VCaP (cell line): Measurements from ENCODE around the gene SGK1.

Experiments used
- H3K27ac ChIP-seq: fragments of 450-650 bp; 2 replicates; pipeline ENCODE4 v1.5.1; 2017
- TF ChIP-seq, protein P1 (sequence below): fragments of 450-650 bp; conservative IDR thresholded peaks from 2 replicates; pipeline ENCODE4 v1.5.1; 2017; ENCODE audit warnings: mild to moderate bottlenecking, moderate library complexity

The SGK1 gene

DNA sequence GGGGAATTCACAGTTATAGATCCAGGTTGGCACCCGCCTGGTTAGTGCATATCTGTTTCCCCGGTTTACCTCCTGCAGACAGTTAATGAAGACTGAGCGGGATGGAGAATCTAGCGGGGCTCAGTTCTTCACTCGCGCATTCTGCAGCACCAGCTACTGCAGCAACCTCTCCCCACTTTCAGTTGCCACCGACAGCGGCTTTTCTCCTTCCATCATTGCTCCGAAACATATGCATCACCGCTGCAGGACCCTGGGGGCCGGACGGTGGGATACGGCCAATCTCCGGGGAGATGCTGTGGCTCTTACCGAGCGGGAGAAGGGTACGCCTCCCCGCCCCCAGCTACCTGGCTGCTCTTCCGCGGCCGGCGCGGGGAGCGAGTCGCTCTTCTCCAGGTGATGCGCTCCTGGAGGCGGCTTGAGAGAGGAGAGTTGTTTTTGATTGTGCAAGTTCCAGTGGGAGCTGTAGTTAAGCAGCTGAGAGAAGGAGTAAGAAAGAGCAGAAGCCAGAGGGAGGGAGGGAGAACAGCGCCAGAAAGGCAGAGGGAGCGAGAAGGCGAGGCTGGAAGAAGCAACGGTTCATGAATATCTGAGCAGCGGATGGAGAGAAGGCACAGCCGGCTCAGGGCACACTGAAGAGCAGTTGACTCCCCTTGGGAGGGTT lies at the start of gene SGK1:
Gene SGK1 (minus strand): TSS at position 642 of the 661 bp plus-strand sequence. CDS start 652 bp downstream, outside the sequence.
- peak within 1 kb of the TSS; percentile 32 for H3K27ac ChIP-seq
- TF ChIP-seq, protein P1, sequence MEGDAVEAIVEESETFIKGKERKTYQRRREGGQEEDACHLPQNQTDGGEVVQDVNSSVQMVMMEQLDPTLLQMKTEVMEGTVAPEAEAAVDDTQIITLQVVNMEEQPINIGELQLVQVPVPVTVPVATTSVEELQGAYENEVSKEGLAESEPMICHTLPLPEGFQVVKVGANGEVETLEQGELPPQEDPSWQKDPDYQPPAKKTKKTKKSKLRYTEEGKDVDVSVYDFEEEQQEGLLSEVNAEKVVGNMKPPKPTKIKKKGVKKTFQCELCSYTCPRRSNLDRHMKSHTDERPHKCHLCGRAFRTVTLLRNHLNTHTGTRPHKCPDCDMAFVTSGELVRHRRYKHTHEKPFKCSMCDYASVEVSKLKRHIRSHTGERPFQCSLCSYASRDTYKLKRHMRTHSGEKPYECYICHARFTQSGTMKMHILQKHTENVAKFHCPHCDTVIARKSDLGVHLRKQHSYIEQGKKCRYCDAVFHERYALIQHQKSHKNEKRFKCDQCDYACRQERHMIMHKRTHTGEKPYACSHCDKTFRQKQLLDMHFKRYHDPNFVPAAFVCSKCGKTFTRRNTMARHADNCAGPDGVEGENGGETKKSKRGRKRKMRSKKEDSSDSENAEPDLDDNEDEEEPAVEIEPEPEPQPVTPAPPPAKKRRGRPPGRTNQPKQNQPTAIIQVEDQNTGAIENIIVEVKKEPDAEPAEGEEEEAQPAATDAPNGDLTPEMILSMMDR, result peak; percentile 20

DNA sequence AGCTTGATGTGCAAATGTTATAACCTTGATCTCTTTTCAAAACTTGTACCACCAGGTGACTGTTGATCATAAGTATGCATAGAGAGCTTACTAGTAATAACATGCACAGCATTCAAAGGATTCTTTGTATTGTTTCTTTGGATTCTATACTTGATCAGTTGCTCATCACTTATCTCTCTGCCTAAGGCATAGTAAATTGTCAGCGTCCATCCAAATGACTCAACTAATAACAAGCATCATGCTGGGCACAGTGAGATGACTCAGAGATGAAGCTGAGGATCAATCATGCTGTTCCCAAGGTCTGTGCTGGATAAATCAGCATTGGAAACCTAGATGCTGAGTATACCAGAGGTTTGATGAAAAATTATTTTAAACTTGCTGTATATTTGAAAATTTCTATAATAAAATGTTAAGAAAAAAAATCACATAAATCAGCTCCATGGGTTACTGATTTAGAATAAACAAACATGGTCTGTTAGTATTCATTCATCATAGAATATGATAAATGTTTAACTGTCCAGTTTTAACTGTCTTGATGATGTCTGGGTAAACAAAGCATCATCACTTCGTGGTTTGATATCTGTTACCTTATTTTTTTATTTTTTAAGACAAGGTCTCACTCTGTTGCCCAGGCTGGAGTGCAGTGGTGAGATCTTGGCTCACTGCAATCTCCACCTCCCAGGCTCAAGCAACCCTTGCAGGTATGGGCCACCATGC lies 45.6 kb upstream of the SGK1 start:
- no peak overlapping the region for H3K27ac ChIP-seq

DNA sequence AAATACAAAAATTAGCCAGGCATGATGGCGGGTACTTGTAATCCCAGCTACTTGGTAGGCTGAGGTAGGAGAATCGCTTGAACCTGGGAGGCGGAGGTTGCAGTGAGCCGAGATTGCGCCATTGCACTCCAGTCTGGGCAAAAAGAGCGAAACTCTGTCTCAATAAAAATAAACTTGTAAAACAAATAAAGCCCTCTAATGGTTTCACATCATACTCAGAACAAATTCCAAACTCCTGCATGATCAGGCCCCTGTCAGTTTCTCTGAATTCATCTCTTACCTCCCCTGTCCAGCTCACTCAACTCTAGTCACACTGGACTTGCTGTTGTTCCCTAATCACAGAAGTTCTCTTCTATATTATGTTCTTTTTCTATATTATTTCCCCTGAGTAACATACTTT lies 43.1 kb upstream of the SGK1 start:
- TF ChIP-seq, protein P1, result no peak
- no peak overlapping the region for H3K27ac ChIP-seq

More for the DNA sequence above, 45.6 kb upstream of the SGK1 start:
- TF ChIP-seq, protein P1, result no peak

DNA sequence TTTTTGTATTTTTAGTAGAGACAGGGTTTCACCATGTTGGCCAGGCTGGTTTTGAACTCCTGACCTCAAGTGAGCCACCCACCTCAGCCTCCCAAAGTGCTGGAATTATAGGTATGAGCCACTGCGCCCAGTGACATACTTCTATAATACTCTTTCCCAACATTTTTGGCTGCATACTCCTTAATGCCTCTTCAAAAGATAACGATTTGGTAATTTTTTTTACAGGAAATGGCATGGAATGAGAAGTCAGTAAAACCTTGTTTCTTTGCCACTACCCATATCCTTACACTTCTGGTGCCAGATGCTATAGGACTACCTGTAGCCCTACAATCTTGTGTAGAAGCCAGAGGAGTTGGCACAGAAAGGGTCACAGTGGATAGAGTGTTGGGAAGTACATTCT lies 41.4 kb upstream of the SGK1 start:
- TF ChIP-seq, protein P1, result no peak
- no peak overlapping the region for H3K27ac ChIP-seq

DNA sequence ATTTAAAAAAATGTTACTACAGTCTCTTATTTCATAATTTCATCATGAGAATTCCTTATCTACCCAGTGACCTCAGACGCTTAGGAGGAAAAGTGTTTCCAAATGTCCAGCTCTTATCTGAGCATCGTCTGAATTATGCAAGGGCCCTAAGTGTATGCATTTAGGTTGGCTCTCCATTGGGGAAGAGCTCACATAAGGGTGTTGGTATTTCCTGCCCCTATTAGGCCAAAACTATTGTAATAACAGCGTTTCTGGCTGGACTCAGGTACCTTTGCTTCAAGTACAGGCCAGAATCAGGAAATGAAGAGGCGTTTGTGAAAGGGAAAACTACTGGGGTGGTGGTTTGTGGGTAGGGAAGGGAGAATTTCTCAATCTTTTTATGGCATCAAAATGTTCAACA lies 40.4 kb upstream of the SGK1 start:
- TF ChIP-seq, protein P1, result no peak
- H3K27ac ChIP-seq, result no peak overlapping the region

DNA sequence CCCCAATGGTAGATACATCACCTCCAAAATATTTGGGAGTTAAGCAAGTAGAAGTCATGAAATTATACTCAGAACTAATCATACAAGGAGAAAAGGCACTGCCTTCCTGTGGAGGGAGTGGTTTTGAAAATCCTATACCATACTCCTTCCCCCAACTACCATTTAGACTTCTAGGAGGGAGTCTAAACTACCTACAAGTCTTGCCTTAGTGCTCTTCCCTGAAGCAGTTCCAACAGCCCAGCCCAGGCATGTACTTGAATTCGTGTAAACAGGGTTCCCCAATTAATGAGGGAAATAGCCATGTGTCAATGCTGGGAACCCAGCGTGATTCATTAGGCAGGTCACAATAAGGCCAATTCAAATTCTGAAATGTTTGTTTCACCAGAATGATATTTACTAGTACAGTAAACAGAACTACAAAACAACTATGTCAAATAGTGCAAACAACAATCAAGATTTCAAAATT lies 39.1 kb upstream of the SGK1 start:
- H3K27ac ChIP-seq, result no peak overlapping the region
- TF ChIP-seq, protein P1, result no peak

DNA sequence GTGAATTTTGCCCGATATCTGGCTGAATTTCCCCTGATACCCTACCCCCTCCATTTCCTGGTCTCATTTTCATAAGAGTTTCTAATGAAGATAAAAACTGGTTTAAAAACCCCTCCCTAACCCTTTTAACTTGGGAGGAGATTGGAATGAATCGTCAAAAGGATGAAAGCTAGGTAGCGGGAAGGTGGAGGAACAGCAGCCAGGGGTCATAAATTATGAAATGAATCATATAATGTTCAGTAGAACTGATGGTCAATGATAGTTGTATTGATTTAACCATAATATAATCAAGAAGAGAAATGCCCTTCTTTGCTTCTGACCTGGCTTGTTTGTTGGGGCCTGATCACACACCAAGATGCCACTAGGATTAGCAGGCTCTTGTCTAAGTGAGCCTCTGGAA lies 38.5 kb upstream of the SGK1 start:
- no peak overlapping the region for H3K27ac ChIP-seq
- TF ChIP-seq, protein P1, result no peak
